Ishikawa (cell line): ENCODE results near the gene CACNA1A.

Source experiments
- CEBPB ChIP-seq: IDR thresholded peaks from 2 replicates; pipeline ENCODE4 v1.6.1; 2012
- CREB1 ChIP-seq: IDR thresholded peaks from 2 replicates; pipeline ENCODE4 v1.6.1; 2012; ENCODE audit warnings: low read depth
- EGR1 ChIP-seq: IDR thresholded peaks from 2 replicates; pipeline ENCODE4 v1.6.1; 2012
- EP300 ChIP-seq: IDR thresholded peaks from 2 replicates; pipeline ENCODE4 v1.6.1; 2012; ENCODE audit warnings: borderline replicate concordance
- FOXM1 ChIP-seq: IDR thresholded peaks from 2 replicates; pipeline ENCODE4 v1.6.1; 2012; ENCODE audit warnings: low read depth, borderline replicate concordance
- NFIC ChIP-seq: IDR thresholded peaks from 2 replicates; pipeline ENCODE4 v1.6.1; 2012
- RAD21 ChIP-seq: IDR thresholded peaks from 2 replicates; pipeline ENCODE4 v1.6.1; 2012; ENCODE audit warnings: low read depth
- TAF1 ChIP-seq: IDR thresholded peaks from 2 replicates; pipeline ENCODE4 v1.6.1; 2012; ENCODE audit warnings: low read depth, mild to moderate bottlenecking
- TCF12 ChIP-seq: IDR thresholded peaks from 2 replicates; pipeline ENCODE4 v1.6.1; 2012; ENCODE audit warnings: low read depth
- TEAD4 ChIP-seq: IDR thresholded peaks from 2 replicates; pipeline ENCODE4 v1.6.1; 2012
- YY1 ChIP-seq: IDR thresholded peaks from 2 replicates; pipeline ENCODE4 v1.6.1; 2012; ENCODE audit warnings: low read depth
- ZBTB7A ChIP-seq: IDR thresholded peaks from 2 replicates; pipeline ENCODE4 v1.6.1; 2012; ENCODE audit warnings: low read depth
- TF ChIP-seq, protein P1 (sequence below): IDR thresholded peaks from 2 replicates; pipeline ENCODE4 v1.6.1; 2012
- TF ChIP-seq, protein P2 (sequence below): IDR thresholded peaks from 2 replicates; pipeline ENCODE4 v1.6.1; 2012; ENCODE audit warnings: low read depth, mild to moderate bottlenecking
- TF ChIP-seq, protein P3 (sequence below): IDR thresholded peaks from 2 replicates; pipeline ENCODE4 v1.6.1; 2012

CACNA1A gene

DNA sequence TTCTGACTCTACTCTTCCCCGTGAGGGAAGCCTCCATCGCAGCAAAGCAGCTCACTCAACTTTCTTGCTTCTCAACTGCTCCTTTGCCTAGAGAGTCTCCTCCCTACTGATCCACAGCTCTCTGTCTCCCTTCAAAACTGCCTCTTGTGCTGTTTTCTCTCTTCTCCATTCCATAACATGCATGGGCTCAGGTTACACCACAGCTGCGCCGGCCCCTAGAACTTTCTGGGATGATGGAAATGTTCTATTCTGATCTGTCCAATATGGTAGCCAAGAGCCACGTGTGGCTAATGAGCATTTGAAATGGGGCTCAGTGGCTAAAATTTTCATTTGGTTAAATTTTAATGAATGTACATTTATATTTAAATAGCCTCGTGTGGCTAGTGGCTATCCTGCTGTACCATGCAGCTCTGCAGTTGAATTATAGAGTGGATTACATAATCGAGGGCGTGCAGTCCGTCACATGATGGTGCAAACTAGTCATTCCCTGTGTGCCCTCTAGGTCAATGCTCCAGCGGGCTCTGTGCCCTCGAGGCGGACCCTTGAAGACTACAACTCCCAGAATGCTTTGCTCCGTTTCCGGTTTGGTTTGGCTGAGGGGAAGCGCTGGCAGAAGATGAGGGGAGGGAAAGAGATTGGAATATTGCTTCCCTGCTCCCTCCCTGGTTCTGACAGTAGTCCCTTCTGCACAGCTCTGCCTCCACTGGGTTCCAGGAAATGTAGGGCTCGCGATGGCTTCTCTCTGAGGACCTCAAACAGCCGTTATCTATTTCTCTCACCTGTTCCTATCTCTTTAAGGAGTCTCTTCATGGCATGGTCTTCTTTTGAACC is 109.8 kb downstream of the CACNA1A start:
- TF ChIP-seq EGR1 (no peak), TEAD4 (no peak), TCF12 (no peak), EP300 (no peak)
- TF ChIP-seq, protein P1, sequence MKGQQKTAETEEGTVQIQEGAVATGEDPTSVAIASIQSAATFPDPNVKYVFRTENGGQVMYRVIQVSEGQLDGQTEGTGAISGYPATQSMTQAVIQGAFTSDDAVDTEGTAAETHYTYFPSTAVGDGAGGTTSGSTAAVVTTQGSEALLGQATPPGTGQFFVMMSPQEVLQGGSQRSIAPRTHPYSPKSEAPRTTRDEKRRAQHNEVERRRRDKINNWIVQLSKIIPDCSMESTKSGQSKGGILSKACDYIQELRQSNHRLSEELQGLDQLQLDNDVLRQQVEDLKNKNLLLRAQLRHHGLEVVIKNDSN, result peak; percentile 47; the same call in 1 of the 2 replicates

DNA sequence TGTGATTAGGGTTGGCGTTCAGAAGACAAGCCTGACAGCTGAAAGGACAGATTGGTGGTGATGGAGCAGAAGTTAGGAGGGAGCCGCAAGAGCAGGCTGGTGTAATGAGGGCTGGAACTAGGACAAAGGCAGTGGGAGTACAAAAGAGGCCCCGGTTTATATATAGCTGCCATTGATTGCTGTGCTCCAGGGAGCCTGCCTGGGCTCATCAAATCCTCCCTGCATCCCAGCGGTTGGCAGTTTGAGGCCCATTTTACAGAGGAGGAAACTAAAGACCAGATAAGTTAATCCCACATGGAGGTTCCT is 123.7 kb downstream of the CACNA1A start:
- TF ChIP-seq NFIC, result no peak
- no peak for TF ChIP-seq RAD21
- TF ChIP-seq, protein P2, sequence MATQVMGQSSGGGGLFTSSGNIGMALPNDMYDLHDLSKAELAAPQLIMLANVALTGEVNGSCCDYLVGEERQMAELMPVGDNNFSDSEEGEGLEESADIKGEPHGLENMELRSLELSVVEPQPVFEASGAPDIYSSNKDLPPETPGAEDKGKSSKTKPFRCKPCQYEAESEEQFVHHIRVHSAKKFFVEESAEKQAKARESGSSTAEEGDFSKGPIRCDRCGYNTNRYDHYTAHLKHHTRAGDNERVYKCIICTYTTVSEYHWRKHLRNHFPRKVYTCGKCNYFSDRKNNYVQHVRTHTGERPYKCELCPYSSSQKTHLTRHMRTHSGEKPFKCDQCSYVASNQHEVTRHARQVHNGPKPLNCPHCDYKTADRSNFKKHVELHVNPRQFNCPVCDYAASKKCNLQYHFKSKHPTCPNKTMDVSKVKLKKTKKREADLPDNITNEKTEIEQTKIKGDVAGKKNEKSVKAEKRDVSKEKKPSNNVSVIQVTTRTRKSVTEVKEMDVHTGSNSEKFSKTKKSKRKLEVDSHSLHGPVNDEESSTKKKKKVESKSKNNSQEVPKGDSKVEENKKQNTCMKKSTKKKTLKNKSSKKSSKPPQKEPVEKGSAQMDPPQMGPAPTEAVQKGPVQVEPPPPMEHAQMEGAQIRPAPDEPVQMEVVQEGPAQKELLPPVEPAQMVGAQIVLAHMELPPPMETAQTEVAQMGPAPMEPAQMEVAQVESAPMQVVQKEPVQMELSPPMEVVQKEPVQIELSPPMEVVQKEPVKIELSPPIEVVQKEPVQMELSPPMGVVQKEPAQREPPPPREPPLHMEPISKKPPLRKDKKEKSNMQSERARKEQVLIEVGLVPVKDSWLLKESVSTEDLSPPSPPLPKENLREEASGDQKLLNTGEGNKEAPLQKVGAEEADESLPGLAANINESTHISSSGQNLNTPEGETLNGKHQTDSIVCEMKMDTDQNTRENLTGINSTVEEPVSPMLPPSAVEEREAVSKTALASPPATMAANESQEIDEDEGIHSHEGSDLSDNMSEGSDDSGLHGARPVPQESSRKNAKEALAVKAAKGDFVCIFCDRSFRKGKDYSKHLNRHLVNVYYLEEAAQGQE, result no peak
- no peak for TF ChIP-seq TAF1
- no peak for TF ChIP-seq YY1
- no peak for TF ChIP-seq EP300
- TF ChIP-seq EGR1, result no peak

GRCh38 chr19:13381827-13382632 is 124.2 kb downstream of the CACNA1A start:
- TF ChIP-seq, protein P3, sequence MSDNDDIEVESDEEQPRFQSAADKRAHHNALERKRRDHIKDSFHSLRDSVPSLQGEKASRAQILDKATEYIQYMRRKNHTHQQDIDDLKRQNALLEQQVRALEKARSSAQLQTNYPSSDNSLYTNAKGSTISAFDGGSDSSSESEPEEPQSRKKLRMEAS, result no peak
- TF ChIP-seq EGR1 (no peak), TCF12 (no peak), TEAD4 (no peak), TAF1 (no peak), RAD21 (no peak), ZBTB7A (no peak), CREB1 (no peak), NFIC (no peak), FOXM1 (no peak), EP300 (no peak), YY1 (no peak), CEBPB (no peak)
- TF ChIP-seq, protein P1, result no peak
- TF ChIP-seq, protein P2, result no peak

GRCh38 chr19:13376537-13376936 is 129.7 kb downstream of the CACNA1A start:
- TF ChIP-seq ZBTB7A, result no peak
- no peak for TF ChIP-seq CEBPB
- TF ChIP-seq TAF1, result no peak
- no peak for TF ChIP-seq TEAD4
- no peak for TF ChIP-seq EGR1
- no peak for TF ChIP-seq TCF12
- TF ChIP-seq YY1, result no peak
- TF ChIP-seq, protein P3, result no peak
- no peak for TF ChIP-seq EP300
- no peak for TF ChIP-seq CREB1
- no peak for TF ChIP-seq FOXM1
- TF ChIP-seq NFIC, result no peak
- TF ChIP-seq, protein P1, result no peak
- TF ChIP-seq, protein P2, result no peak
- no peak for TF ChIP-seq RAD21
